ENCODE measurements around the gene MACROD2.

MACROD2 gene

DNA sequence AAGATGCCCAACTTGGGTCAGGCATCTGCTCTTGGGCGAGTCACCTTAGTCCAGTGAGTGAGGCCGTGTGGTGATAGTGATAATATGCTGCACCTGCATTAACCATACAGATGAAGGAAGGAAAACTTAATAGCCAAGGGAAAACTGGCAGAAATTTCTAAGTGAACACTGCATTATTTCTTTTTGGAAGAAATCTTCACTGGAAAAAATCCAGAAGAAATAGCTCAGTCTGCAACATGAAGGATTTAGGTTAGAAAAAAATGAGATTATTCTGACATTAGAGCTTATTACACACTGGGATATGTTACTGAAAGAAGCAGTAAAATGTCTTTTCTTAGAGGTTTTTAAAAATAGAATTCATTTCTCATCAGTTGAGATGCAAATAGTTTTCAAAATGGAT, 1630.7 kb downstream of the MACROD2 start:
- no peak for DNase-seq

DNA sequence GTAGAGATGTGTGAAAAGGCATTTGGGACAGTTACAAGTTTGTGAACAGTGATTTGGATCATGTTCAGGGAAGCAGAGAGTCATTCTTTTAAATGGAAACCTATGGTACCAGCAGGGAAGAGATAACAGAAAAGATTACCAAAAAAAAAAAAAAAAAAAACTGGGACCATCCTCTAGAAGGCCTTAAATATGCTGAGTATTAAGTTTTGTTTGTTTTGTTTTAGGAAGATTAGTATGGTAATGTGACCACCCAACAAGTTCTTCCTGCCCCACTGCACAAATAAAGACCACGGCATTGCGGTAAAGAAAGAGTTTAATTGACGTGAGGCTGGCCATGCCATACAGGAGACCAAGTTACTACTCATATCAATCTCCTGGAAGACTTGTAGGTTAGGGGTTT, 1631.8 kb downstream of the MACROD2 start:
- DNase-seq = no peak

DNA sequence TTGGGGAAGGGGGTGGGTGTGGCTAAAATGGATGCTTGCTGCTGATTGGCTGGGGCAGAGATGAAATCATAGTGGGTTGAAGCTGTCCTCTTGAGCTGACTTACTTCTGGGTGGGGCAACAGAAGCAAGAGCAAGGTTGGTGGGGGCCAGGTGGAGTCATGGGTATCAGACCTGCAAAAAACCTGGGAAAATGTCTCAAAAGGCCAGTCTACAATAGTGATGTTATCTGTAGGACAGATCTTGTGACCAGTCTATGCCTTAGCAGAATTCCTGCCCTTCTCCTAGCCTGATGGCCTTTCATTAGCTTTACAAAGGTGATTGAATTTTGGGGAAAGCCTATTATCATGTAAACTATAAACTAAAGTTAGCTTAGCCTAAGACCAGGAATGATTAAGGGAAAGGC, 1632.2 kb downstream of the MACROD2 start:
- DNase-seq = no peak

DNA sequence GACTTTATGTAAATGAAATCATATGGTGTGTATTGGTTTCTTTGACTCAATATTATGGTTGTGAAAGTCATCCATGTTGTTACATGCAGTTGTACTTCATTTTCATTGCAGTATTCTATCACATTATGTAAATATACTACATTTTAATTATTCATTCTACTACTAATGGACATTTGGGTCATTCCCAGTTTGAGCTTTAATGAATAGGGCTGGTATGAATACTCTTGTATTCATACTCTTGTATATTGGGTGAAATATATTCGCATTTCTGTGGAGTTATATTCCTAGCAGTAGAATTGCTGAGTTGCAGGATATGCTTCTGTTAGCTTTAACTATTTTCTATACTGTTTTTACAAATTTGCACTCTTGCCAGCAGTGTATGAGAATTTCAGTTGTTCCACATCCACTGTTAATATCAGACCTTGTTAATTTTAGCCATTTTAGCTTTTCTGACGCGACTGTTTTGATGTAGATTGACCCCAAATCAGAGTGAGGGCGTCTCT, 1633.6 kb downstream of the MACROD2 start:
- DNase-seq = no peak

DNA sequence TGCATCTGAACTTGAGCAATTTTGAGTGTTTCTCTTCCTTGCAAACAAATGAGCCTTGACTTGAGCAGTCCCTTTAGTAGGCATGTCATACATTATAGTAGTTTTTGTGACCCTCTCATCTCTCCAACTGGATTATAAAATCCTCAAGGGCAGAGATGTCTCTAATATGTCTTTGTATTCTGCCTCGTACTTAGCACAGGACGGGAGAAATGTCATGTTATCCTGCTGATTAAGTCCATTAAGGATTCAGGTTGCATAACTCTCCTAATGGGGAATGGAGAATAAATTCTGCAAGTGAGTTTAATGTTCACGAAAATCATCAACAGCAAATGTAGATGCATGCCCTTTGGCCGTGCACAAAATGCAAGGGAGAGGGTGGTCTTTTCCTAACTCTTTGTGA, 1635.0 kb downstream of the MACROD2 start:
- DNase-seq = no peak

DNA sequence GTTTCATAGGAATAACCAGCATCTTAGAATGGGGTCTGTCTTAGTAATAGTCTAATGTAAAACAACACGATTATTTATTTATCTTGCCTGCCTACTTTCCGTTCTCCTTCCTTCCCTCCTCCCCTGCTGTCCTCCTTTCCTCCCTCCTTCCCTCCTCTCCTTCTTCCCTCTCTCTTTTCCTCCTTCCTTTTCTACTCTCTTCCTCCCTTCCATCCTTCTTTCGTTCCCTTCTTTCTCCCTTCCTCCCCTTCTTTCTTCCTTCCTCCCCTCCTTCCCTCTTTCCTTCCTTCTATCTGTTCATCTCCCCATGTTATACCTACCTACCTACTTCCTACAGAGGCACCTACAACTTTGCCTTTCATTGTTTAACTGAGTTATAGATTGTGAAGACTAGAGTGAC, 1637.4 kb downstream of the MACROD2 start:
- DNase-seq = no peak

DNA sequence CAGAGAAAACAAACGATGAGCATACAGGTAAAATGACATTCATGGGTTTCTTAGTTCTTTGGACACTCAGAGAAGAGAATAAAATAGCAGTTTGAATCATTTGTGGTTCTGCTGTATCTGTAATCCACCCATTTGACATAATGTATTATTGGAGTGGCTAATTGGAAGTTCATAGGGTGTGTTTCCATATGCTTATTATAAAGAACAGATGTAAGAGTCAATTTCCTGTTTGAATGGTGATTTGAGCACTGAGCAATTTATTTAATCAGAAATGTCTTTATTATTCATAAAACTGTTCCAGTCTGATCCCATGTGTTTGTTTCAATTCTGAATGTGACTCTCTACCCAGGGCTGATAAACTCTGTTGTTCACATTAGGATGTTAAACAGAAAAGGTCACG, 1638.8 kb downstream of the MACROD2 start:
- DNase-seq = no peak

DNA sequence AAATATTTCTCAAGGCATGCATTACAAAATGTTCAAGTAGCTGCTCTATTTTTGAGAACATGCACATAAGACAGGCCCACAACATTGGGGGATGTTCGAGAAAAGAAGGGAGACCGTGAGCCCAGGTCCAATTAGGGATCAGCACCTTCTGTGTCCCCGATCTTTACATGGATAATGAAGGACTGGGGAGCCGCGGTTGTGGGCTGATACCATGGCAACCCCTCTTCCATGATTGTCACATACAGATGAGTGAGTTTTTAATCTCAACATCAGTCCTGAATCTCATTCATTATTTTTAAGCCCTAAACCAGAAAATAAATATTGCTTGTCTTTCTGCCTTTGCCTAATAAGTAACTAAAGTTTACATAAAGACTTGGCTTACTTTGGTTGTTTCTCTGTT, 1642.2 kb downstream of the MACROD2 start:
- no peak for DNase-seq

DNA sequence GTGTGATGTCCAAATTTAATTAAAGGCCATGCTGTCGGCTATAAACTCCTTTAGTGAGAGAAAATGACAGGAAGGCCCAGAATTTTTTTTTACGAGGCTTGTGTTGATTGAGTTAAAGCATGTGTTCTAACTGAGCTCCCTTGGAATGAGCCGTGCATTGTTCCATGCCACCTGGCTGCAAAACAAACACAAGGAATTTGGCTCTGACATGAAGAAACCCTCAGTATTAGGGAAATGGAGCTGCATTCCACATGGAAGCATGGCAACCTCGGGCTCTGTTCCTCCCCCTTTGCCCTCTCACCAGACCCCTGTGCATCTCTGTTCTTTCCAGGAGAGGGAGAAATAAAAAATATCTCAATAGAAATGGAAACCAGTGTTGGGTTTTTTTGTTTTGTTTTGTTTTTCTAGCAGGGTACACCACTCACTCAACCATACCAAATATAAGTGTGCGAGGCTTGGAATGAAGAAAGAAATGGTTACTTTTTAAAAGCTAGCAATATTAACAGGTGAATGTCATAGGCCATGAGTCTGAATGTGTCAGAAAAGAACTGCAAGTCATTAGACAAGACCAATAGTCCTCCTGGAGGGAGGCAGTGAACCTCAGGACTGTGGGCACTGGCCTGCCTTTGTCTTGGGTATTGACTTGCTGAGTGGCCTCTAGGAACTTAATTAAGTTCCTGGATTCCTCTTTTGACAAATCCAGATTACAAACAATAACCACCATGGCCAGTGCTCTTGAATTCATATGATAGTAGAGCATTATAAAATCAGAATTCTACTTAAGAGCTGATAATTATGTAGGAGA, 1642.8 kb downstream of the MACROD2 start:
- DNase-seq = no peak

DNA sequence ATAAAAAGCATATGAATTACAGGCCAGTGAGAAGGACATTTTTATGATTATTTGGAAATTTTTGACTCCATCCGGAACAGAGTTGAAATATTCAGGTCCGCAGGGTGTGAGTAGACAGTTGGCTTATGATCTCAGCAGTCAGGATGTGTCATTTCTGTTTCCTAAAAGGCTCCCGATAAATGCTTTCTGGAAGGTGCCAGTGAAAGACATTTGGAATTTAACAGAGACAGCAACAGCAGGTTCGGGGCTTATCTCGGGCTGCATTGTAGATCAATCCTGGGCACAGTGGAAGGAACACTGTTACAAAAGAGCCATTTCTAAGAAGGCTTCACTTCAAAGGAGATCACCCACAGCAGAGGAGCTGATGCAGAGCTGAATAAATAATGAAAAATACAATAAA, 1643.5 kb downstream of the MACROD2 start:
- no peak for DNase-seq

DNA sequence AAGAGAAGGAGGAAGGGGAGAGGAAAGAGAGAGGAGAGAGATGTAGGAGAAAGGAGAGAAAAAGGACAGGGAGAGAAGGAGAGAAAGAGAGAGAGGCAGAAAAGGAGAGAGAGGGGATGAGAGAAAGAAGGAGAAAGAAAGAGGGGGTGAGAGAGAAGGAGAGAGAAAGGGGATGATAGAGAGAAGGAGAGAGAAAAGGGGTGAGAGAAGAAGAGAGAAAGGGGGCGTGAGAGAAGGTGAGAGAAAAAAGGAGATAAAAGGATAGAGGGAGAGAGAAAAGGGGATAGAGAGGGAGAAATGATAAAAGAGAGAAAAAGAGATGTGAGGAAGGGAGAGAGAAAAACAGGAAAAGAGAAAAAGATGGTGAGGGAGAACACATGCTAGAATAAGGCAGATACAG, 1644.5 kb downstream of the MACROD2 start:
- no peak for DNase-seq

DNA sequence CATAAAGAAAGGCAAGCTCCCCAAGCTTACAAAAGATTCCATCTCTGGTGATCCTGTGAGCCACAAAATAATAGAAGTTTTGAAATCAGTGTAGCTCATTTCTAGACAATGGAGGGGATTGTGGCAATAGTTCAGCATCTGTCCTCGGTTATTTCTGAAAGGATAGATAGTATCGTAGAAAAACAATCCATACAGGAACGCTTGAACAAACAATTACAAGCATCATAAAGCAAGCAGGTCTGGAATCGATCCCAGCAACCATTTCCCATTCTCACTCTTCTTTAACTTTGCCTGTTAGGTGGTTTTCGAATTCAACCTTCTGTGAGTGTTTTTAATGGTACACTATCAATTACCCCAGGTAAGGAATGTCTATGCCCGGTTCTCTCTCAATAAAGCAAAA, 1646.8 kb downstream of the MACROD2 start:
- DNase-seq = no peak

DNA sequence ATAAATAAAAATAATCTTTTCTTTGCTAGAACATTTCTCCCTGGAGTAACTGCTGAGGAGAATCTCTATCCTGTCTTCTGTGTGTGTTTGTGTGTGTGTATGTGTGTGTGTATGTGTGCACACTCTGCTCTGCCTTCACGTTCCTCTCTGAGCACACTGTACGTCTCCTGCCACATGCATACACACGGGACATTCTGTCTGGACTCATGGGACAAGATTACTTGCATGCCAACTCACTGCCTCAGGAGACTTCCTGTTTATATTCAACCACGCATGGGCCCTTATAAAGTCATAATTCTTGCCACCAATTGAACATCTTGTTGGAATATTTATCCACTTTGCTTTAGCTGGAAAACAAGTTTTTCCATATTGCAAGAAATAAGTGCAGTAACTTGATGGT, 1647.4 kb downstream of the MACROD2 start:
- DNase-seq = no peak

DNA sequence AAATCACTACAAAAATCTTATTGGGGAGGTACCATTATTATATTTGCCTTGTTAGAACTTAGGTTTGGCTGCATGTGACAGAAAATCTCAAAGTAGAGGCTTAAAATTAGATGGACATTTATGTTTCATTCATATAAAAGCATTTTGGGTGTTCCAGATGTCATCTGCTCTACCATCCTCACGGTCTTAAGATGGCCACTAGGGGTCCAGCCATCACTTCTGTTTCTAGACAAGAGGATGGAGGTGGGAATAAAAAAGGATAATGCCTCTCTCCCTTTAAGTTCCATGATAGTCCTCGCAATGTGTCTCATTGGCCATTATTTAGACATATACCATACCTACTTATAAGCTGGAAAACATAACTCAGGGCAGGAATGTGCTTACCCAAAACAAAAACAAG, 1648.4 kb downstream of the MACROD2 start:
- no peak for DNase-seq

DNA sequence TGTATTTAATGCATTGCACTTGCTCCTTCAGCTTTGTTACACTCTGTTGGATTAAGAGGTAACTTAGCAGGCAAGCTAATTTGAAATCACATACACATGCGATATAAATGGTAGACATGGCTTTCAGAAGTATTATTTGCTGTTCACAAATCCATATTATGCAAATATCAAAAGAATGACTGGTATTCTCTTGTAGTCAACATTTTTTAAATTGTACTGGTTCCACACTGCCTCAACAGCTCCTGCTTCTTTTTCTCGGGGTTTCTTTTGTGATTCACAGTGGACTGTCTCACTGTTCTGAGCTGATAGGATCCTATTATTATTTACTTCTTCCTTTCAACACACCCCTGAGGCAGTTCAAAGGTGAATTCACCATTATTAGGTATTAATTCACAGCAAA, 1650.5 kb downstream of the MACROD2 start:
- no peak for DNase-seq

DNA sequence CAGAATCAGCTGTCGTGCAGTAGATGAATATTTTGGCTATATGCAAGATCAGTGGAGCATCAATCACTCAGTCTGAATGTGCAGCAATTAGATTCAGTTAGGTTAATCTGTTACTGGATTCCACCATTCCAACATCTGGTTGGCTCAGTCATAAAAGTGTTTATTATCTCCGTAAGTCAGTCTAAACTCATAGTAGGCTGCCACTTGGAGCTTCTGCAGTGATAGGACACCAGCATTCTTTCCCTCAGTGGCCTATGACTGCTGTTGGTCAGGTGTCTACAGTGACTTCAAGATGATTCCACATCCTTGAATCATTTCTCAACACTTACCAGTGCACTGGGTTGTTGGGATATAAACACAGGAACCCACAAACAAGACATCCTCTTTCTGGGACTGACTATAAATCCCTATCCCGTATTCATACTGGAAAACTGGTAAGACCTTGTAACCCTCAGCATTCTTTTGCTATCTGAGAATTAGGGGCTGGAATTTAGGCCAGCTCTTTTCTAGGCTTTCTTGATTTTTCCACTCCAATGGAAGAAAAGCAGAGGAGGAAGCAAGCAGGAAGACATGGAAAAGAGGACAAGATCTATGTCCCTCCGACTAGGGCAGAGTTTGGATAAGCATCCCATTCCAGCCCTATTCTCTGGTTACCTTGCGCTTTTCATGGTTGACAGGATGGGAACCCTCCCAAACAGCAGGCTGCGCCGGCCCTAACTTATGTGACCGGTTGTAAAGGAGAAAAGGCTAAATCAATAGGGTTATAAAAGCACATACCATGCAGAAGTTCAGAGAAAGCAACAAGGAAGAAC, 1658.3 kb downstream of the MACROD2 start:
- no peak for DNase-seq

DNA sequence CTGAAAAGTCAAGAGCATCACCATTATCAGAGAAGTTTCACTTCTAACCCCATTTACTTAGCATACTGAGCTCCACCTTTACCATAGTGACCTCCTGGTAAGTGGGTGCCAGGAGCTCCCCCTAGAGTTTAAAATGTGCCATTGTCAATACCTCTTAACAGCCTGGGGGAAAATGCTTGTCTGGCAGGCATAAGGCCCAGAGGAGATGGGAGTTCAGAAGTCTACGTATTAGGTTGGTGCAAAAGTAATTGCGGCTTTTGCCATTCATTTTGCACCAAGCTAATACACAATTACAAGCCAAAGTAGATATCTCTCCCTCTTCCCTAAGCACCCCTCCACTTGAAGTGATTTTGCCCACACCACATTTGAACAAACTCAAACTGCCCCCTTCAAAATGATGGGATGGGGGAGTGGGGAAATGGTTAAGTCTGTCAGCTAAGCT, 1658.9 kb downstream of the MACROD2 start:
- DNase-seq = no peak

DNA sequence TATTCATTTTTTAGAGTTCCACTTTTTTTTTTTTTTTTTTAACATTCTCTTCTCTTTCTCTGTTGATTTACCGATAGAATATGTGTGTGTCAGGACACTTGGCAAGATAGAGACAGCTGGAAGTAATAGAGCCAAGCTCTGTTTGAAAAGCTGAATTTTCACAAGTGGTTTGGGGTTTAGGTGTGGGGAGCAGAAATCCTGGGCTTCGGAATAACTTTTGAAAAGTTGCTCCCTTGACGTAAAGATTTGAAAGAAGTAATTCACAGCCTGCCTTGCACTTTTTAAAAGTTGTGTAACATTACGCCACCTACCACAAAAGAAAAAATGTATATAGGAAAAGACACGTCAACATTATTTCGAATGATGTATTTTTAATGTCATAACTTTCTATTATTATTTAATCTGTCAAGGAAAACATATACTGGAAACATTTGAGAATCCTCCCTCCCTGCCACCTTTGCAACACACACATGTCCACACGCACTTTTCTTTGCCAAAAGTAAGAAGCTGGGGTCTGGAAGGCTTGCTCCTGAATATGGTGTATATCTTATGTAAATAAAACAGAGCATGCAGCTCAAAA, 1660.1 kb downstream of the MACROD2 start:
- no peak for DNase-seq

DNA sequence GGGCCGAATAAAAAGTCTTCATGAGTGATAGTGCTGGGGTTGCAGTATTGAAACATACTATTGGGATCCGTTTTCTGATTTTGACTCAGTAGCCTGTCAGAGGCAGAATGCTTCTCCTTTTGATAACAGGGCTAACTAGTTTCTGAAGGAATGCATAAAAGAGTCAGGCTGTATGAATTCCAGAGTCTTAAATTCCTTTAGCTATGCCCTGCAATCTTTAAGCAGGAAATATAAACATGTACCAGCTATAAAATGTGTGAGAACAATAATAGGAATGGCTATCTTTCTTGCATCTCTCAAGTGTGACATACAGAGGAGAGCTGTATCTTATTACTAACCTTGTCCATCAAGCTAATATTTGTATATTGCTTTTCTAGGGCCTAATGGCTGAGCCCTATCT, 1660.8 kb downstream of the MACROD2 start:
- no peak for DNase-seq

DNA sequence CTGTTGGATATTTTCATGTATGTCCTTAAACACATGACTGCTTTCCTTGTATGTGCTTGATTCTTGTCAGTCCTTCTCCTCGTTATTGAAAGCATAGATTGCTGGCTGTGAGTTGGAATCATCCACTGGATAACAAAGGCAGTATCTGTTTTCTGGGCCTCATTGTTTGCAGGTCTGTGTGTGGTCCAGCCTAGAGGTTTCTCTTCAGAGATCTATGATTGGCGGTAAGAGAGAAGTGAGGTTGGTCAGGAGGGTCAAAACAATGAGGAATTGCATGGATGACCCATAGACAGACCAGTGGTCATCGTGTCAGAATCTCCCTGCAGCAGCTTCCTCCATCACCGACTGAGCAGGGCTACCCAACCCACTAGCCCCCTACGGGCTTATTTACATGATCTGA, 1663.0 kb downstream of the MACROD2 start:
- DNase-seq = no peak

DNA sequence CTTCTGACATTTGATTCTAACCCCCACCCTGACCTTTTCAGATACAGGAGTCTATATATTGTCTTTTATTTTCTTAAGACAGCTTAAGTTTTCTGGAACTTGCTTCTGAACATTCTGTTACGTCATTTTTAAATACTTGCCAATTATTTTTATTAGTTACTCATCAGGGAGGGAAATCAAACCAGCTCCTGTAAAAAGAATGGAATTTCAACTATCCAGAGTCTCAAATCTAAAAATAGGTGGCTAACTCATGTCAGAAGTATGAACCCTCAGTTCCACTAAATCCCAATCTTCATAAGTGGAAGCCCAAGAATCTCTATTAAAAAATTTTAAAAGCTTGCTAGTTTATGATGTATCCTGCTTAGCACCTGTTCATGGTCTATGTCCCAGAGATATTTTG, 1677.9 kb downstream of the MACROD2 start:
- no peak for DNase-seq

DNA sequence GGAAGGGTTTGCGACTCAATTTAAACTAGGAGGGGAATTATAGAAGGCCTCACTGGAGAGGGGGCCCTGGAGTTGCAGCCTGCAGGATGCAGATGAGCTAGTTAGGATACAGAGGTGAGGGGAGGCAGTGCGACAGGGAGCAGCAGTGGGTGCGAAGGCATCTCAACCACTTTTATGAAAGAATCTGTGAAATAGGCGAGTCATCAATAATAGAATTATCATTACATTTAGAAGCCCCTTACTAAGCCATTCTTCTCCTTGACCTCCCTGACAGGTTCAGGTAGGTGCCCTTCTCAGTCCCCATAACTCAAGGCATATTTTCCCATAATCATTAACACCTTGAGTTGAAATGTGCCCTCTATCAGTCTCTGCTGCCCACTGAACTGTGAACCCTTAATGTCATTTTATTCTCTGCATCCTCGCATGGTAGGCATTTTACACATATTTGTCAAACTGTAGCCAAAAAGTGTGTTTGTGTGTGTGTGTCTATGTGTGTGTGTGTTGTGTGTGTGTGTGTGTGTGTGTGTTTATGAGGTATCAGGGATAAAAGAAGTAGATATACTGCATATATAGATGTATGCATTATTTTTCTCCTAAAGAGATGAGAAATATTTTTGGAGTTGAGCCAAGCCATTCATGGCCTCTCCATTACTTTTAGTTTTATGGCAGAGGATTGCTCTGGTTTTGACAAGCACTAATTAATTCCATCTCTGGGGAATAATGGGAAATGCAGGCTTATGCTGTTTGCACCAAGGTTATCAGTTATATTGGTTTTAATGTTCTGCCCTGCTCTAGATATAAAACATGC, 1679.1 kb downstream of the MACROD2 start:
- DNase-seq = no peak

DNA sequence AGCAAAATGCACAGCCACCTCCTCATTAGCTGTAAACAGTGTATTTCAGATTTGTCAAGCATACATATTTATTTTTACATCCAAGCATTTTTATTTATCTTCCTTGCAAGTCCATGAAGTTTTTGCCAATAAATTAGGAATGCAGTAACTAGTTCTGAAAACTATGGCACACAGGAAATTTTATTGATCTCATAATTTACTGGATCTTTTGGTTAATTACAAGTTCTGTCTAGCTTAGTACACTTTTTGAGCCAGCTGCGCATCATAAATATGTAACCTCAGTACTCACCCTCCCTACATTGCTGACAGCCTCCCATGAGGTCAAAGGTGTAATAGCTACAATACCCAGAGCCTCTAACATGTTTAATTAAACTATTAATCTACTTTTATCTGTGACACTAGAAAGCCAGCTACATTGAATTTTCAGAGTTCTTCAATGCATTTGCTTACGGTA, 1679.8 kb downstream of the MACROD2 start:
- DNase-seq = no peak
